Cerebellar cortex (tissue), 1 donor: ENCODE data around the gene MUSK.
"Not testable (repeated sequence)": the region's sequence is repeated elsewhere in the genome, so short reads cannot be mapped to it uniquely, and the experiment has no call there.

Source experiments
- DNase-seq: peaks from one replicate; pipeline ENCODE4 v3.0.0-alpha.2; 2015; ENCODE audit warnings: low spot score

The MUSK gene

GRCh38 chr9:110763568-110763967, 95.0 kb downstream of the MUSK start:
- no peak for DNase-seq

GRCh38 chr9:110764006-110764405, 95.4 kb downstream of the MUSK start:
- DNase-seq, result no peak

GRCh38 chr9:110765926-110766325, 97.3 kb downstream of the MUSK start:
- no peak for DNase-seq

GRCh38 chr9:110767559-110768063, 99.0 kb downstream of the MUSK start:
- no peak for DNase-seq

- no peak for DNase-seq
Measured at GRCh38 chr9:110768886-110769285, 100.3 kb downstream of the MUSK start.

GRCh38 chr9:110769667-110770066, 101.1 kb downstream of the MUSK start:
- no peak for DNase-seq

GRCh38 chr9:110775724-110776123, 107.1 kb downstream of the MUSK start:
- DNase-seq, result no peak

GRCh38 chr9:110776221-110776620, 107.6 kb downstream of the MUSK start:
- no peak for DNase-seq

GRCh38 chr9:110777196-110777875, 108.7 kb downstream of the MUSK start:
- no peak for DNase-seq

GRCh38 chr9:110777876-110778215, 109.3 kb downstream of the MUSK start:
- no peak for DNase-seq

- DNase-seq, result no peak
Measured at GRCh38 chr9:110782701-110783100, 114.1 kb downstream of the MUSK start.

GRCh38 chr9:110784309-110784708, 115.7 kb downstream of the MUSK start:
- no peak for DNase-seq

- DNase-seq, result no peak
Measured at GRCh38 chr9:110785166-110785565, 116.6 kb downstream of the MUSK start.

- DNase-seq, result not testable (repeated sequence)
Measured at GRCh38 chr9:110788396-110788795, 119.8 kb downstream of the MUSK start.

GRCh38 chr9:110788871-110789270, 120.3 kb downstream of the MUSK start:
- no peak for DNase-seq

- DNase-seq, result no peak
Measured at GRCh38 chr9:110797611-110798010, 129.0 kb downstream of the MUSK start.

- DNase-seq, result no peak
Measured at GRCh38 chr9:110799396-110799795, 130.8 kb downstream of the MUSK start.

- DNase-seq, result no peak
Measured at GRCh38 chr9:110801426-110801825, 132.8 kb downstream of the MUSK start.

GRCh38 chr9:110802416-110803035, 133.9 kb downstream of the MUSK start:
- DNase-seq, result no peak

GRCh38 chr9:110807956-110808598, 139.5 kb downstream of the MUSK start:
- no peak for DNase-seq

GRCh38 chr9:110808599-110808980, 140.0 kb downstream of the MUSK start:
- DNase-seq, result no peak

GRCh38 chr9:110809038-110809595, 140.5 kb downstream of the MUSK start:
- DNase-seq, result no peak
